ENCODE measurements around the gene GRN.

Gene GRN

DNA sequence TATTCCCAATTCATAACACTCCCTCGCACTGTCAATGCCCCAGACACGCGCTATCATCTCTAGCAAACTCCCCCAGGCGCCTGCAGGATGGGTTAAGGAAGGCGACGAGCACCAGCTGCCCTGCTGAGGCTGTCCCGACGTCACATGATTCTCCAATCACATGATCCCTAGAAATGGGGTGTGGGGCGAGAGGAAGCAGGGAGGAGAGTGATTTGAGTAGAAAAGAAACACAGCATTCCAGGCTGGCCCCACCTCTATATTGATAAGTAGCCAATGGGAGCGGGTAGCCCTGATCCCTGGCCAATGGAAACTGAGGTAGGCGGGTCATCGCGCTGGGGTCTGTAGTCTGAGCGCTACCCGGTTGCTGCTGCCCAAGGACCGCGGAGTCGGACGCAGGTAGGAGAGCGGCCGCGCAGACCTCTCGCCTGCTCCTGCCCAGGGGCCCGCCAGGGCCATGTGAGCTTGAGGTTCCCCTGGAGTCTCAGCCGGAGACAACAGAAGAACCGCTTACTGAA is at the start of gene GRN:
GRN (plus strand) TSS at position 364 of the 515 bp plus-strand sequence. CDS start 3,863 bp downstream, outside the sequence.
- DNase-seq, result peak; percentile 90

DNA sequence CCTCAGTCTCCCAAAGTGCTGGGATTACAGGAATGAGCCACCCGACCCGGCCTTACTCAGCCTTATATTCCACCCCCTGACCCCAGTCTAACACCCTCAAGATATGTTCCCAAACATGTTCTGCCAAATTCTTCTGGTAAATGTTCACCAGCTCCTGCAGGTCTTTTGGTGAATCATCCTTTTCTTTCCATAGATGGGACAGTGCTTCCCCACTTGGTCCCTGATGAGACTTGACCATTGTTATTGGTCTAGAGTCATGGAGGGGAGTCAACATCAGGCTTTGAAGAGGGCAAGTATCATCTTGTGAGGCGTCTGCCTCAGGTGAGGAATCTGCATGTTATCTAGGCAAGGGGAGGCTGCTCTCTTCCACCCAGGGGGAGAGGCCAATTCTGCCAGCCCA is 47.1 kb upstream of the GRN start:
- no peak for DNase-seq

DNA sequence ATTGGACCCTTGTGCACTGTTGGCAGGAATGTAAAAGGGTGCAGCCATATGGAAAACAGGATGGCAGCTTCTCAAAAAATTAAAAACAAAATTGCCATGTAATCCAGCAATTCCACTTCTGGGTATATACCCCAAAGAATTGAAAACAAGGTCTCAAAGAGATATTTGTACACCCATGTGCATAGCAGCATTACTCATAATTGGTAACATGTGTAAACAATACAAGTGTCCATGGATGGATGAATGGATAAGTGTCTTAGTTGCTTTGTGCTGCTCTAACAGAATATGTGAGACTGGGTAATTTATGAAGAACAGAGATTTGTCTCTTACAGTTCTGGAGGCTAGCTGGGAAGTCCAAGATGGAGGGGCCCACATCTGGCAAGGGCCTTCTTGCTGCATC is 40.5 kb upstream of the GRN start:
- DNase-seq, result no peak

DNA sequence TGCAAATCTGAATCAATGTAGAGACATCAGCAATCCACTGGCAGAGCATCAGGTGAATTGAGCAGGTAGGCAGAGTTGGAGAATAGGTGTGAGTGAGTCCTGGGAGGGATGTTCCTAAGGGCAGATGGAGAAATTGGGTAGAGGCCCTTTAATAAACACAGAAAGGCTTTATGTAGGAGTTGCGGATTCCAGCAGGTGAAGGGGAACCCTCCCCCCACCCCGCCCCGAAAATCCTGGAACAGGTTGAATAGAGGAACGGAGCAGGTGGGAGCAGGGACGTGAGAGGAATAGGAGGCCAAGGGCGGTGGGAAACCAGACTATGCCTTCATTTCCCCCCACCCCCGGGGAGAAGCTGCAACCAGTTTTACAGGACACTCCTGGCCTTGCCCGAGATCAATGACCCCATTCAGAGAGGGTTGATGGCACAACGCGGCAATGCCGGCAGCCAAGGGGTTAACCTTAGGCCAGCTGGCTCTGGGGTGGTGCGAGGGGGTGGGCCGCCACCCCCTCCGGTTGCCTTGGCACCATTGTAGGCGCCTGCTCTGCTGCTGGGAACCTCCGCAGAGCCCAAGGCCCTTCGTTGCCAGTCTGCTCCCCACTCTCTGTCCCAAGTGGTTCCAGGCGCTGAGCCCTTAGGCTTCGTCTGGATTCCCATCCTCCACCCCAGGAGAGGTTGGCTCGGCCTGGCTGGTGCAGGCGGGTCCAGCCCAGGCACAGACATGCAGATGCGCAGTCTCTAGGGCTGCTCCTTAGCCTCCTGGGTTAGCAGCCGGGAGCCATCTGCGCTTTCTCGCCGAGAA is 37.5 kb upstream of the GRN start:
- DNase-seq, result no peak

DNA sequence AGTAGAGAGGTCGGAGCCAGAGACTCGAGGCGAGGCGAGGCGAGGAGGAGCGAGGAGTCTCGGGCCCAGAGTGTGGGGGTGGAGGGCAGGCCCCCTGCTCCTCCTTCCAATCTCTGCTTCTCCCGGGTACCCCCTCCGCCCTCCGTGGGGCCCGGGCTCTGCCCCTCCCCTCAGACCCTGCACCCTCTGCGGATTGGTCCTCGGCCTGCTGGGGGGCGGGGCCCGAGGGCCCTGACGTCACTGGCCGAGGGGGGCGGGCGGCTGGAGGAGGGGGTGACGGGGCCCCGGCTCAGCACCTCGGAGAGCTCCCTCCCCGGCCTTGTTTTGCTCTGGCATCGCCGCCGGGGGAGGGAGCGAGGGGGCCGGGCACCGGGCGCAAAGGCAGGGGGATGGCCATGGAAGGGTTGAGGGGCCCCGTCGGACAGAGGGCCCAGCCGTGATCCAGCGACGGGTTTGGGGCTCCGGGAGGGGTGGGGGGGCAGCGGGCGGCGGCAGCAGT is 36.7 kb upstream of the GRN start, which contains the start of gene RUNDC3A:
RUNDC3A (plus strand) TSS at position 282 of the 499 bp plus-strand sequence. CDS start 232 bp downstream, outside the sequence.
- peak; percentile 94 for DNase-seq

DNA sequence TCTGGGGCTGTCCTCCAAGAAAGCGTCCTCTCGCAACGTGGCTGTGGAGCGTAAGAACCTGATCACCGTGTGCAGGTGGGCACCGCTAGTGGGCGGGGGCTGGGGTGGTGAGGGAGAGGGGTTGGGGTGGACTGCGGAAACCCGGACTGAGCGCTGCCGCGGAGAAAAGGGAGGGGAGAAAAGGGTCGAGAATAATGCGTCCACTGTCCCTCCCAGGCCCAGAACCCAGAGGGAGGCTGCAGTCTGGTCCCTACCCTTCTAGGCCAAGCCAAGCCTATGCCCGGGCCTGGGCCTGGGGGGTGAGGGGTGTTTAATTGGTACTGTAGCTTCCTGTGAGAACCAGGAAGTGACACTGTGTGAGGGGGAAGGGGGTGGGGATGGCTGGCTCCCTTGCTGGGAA is 36.2 kb upstream of the GRN start:
- no peak for DNase-seq

DNA sequence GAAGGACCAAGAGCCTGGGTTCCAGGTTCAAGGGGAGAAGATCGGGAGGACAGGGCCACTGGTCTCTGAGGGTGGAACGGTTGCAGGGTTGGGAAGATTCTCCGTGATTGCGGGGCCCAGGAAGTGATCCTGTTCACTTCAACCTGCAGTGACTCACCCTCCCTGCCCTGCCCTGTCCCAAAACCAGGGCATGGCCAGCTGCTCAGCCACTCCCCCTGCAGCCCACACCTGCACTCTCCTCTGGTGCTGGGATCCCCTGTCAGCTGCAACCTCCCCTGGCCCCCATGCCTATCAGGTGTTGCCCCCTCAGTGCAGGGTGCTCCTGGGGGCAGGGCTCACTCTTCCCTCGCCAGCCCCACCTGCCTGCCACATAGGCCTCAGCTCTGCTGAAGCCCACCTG is 35.6 kb upstream of the GRN start:
- no peak for DNase-seq

DNA sequence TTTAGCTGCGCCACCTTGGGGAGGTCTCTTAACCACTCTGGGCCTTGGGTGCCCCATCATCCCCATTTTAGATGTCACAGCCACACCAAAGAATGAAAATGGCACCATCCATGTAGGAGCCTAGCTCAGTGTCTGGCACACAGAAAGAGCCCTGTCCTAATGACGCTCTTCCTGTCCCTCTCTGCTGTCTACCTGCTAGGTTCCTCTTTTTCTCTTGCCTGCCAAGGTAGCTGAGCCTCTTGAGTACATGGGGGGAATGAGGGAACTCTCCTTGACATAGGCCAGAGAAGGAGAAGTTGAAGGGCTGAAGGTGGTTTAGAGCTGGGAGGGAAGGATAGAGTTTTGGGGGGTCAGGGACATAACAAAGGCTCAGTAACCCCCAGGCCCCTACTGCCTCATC is 34.9 kb upstream of the GRN start:
- no peak for DNase-seq

DNA sequence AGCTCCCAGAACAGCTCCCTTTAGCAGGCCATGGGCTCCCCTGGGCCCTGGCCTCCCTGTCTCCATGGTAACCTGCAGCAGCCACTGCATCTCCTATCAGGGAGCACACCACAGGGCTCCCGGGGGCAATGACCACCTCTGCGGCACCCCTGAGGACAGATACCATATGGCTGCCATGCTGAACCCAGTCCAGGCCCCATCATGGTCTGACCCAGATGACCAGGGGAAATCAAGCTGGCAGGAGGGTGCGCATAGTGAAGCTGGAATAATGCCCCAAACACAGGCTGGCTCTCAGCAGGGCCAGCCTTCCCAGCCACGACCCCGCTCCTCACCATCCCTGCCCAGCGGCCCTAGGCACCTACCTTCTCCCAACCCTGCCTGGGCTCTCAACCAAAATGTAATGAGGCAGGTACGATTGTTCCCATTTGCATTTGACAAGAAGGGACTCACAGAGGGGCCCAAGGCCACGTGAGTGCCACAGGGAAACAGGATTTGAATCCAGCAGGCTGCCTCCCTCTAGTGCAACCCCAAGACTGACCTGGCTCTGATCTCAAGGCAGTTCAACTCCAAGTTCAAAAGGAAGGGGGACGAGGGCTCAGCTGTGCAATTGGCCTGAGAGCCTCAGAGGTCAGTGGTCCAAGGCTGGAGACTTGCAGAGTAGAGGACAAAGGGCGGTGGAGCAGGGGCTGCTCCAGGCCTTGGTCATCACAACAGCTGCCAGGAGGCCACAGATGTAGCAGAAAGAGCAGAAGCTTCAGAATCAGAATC is 34.3 kb upstream of the GRN start:
- DNase-seq, result no peak

DNA sequence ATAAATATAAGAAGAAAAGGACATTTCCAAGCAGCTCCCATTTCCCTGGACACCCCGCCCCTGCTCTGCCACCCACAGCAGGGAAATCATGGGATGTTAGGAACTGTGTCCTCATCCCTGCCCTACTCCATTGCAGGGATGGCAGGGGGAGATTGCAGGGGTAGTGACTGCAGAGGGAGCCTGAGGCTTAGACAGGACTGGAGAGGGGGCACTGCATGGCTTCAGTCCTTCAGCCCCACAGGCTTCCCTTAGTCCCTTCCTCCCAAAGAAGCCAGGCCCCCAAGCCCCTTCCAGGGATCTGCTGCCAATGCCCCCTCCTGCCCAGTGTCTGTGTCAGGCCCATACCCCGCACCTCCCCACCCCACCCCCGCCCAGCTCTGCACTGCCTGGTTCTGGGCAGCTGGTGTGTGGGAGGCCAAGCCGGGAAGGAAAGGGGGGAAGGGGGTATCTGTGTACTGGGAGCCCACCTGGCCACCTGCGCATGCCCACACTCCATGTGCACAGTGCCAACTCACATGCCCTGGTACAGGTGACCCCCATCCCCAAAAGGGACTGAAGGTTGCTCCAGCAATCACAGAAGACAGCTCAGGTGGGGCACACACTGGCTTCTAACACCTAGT is 33.4 kb upstream of the GRN start:
- DNase-seq, result no peak

DNA sequence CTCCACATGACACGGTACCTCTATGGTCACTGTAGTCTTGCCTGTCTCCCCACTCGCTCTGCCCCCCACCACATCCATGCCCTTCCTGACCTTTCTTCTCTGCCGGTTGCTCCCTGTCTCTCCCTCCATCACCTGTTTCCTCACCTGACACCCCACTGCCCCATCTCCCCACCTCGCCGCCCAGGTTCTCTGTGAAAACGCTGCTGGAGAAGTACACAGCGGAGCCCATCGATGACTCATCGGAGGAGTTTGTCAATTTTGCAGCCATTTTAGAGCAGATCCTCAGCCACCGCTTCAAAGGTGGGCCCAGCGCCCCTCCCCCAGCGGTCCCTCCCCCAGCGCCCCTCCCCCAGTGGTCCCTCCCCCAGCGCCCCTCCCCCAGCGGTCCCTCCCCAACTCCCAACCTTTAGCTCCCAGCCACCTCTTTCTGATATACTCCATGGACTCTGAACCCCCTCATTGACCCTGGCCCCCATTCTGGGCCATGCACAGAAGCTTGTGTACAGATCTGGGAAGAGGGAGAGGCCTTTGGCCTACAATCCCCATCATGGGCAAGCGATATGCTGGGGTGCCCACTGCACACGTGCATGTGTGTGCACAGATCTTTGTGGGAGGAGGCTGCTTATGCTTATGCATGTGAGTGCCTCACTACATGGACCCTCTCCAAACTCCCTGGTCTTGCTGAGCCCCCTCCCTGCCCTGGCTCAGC is 32.6 kb upstream of the GRN start:
- no peak for DNase-seq

DNA sequence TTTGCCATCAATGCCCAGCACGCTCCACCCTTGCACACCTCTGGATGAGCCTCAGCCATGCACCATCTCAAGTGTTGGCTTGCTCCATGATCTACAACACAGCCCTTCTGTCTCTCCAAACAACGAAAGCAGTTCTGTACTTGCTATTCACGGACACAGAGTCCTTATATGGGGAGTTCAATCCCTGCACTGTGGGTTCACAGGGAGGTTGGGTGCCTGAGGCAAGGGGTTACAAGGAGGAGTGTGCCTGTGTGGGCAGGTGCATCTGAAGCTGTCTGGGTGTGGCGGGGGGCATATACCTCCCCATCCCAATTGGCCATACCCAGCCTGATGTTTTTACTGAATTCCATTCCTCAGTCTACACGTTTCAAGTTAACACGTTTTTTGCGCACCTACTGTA is 31.1 kb upstream of the GRN start:
- no peak for DNase-seq

DNA sequence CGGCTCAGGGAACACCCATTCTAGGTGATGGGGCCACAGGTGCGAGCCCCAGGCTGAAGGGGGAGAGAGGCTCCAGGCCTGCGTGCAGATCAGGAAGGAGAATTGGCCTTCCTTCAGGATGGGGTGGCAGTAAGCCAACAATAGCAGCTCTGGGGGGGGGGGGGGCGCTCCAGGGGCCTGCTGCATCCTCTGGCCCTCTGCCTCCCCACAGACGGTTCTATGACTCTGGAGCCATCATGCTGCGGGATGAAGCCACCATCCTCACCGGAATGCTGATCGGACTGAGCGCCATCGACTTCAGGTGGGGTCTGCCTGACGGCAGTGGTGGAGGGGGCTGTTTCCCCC is 30.6 kb upstream of the GRN start:
- DNase-seq, result no peak

DNA sequence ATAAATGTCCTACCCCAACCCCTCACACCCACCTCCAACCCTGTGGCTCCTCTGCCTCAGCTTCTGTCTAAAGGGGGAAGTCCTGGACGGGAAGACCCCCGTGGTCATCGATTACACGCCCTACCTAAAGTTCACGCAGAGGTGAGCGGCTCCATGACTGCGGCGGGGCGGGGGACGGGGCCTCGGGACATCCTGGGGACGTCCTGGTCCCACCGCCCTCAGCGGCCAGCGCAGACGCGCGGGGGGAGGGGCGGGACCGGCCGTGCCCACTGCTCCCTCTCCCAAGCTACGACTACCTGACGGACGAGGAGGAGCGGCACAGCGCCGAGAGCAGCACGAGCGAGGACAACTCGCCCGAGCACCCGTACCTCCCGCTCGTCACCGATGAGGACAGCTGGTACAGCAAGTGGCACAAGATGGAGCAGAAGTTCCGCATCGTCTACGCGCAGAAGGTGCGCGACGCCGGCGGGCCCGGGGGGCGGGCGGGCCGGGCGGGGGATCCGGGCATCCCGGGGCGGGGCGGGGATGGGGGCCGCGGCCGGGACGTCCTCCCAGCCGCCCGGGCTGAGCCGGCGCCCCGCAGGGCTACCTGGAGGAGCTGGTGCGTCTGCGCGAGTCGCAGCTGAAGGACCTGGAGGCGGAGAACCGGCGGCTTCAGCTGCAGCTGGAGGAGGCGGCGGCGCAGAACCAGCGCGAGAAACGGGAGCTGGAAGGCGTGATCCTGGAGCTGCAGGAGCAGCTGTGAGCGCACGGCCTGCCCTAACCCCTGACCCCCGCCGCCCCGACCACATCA is 30.0 kb upstream of the GRN start:
- peak; percentile 70 for DNase-seq

DNA sequence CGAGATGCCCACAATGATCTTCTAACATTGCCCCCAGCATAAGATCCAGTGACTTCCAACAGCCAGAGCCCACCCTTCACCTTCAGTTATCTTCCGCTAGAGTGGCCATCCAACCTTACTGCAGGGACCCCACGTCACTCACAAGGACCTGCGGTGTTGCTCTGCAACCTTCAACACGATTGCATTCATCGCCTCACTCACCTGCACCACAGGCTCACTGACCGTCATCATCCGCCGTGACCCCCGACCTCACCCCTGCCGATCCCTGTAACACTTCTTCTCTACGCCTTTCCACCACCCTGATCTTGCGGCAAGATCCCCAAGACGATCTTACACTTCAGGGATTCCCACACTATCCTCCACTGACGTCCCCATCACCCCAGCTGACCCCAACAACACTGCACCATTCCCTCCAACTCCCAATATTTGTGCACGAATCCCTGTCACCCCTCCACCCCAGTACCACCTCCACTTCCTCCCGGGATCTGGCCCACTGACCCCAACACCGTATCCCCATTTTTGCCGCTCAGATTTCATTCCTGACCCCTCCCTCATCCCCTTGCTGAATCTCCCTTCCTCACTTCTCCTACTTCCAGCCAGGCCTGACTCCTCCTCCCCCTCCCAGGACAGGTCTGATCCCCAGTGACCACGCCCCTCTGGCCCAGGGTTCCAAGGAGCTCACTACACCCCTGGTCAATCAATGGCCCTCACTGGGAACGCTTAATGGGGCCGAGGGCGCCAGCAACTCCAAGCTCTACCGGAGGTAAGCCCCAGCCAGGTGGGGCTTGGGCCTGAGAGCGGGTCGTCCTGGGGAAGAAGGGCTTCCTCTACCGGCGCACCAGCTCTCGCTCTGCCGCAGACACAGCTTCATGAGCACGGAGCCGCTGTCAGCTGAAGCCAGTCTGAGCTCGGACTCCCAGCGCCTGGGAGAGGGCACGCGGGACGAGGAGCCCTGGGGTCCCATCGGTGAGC is 29.1 kb upstream of the GRN start:
- DNase-seq, result no peak

DNA sequence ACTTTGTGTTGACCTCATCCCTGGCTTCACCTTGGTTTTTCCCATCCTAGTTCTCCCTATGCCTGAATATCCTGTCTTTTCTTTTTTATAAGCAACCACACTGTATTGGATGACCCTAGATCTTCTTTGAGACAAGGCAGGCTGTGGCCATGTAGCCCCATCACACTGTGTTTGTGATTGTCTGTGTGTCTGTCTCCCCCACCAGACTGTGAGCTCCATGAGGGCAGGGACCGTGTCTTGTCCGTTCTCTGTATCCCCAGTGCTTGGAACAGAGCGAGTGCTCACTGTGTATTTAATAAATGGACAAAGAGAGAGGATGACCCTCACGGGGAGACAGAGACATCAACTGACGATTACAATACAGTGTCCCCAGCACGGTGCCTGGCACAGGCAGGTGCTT is 27.6 kb upstream of the GRN start:
- DNase-seq, result no peak

DNA sequence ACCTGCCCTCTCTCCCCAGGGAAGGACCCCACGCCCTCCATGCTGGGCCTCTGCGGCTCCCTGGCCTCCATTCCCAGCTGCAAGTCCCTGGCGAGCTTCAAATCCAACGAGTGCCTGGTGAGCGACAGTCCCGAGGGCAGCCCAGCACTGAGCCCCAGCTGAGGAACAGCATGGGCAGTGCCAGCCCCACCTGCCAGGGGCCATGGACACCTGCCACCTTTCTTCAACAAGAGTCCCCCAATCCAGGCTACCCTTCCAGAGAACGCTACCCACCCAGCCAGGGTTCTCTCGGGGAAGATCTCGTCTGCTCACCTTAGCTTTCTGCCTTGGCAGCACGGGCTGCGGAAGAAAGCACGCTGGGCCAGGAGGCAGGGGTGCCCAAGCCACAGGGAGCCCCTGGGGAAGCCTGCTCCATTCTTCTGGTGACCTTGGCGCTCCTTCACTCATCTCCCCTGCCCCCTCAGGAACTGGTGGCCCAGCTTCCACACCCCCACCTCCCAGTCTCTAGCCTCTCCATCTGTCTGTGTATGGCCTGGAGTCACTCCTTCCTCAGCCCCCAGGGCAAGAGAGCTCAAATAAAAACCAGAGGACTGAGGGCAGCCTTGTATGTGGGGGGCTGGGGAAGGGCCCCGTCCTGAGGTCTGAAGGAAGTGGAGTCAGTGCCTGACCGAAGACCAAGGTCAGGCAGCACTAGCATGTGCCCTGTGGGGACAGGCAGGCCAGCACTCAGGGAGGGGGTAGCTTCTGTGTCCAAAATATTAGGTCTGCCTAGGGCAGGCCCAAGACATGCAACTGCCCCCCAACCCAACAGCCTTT is 26.8 kb upstream of the GRN start:
- no peak for DNase-seq

DNA sequence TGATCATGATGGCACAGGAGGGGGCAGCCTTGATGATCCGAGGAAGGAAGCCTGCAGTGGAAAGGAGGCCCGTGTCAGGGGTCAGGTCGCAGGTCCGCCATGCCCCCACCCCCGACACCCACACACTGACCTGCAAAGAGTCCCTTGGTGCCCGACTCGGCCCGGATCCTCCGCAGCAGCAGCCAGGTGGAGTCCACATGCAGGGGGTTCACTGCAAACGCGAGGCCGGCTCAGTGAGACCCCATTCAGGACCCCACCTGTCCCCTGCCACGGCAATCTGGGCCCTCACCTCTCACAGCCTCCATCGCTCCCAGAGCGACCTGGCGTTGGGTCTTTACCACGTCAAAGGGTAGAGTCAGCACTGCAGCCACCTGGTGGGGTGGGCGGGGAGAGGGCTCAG is 25.0 kb upstream of the GRN start:
- no peak for DNase-seq

DNA sequence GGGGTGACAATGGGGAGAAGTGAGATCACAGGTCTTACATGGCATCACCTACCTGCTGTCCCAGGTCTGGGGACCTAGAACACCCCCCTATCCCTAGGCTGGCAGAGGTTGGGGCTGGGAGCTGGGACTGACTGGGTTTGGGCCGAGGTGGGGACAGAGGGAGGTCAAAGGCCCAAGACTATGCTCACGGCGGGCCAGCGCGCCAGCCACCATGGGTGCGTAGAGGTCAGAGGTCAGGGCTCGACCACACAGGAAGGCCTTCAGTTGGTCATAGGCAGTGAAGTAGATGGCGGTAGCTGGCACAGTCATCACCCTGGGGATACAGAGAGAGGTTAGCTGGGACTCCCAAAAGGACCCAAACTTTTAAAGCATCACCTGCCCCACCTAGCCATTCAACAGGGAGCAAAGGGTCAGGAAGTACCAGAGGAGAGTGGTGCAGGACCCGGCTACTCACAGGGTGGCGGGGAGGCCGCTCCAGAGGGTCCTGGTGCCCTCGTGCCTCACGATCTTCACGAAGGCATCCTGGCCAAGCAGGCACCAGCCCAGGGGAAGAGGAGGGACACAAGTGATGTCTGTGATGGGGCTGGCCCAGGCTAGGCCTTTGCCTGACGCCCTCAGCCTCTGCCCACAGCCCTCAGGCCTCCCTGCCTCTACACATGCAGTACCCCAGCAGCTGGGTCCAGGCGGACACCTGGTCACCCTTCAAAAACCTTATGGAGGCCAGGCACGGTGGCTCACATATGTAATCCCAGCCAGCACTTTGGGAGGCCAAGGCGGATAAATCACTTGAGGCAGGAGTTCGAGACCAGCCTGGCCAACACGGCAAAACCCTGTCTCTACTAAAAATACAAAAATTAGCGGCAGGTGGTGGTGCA is 23.6 kb upstream of the GRN start:
- DNase-seq, result no peak
